ENCODE measurements around the gene SMAD3.
A peak's percentile ranks its signal among the peaks of the same experiment; 100 is the strongest.

SMAD3 gene

DNA sequence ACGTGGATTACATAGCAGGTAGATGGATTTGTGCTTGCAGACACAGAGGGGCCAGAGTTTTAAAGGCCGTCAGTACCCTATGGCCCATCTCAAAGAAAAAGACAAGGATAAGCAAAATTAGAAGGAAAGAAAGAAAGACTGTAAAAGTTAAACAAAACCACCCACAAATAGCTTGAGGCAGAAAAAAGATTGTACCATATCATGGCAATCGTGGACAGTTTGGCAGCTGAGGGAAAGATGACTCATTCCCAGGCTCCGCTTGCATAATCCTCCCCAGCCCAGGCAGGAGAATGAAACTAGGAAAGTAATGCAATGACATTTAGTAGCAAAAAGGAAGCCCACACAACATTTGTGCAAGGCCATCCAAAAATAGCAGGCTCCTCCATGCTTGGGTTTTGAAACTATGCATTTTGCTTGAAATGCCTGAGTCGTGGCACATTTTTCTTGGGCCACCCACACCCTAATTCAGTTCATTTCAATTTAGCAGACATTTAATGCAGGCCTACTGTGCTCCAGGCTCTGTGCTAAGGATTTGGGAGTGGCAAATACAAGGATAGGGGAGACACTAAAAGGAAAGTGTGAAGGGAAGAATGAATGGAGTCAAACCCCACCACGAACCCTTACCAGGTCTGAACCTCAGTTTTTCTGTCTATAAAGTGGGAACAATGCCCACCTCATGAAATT is 40.9 kb upstream of the SMAD3 start (continued):
- TF ChIP-seq, protein P1, sequence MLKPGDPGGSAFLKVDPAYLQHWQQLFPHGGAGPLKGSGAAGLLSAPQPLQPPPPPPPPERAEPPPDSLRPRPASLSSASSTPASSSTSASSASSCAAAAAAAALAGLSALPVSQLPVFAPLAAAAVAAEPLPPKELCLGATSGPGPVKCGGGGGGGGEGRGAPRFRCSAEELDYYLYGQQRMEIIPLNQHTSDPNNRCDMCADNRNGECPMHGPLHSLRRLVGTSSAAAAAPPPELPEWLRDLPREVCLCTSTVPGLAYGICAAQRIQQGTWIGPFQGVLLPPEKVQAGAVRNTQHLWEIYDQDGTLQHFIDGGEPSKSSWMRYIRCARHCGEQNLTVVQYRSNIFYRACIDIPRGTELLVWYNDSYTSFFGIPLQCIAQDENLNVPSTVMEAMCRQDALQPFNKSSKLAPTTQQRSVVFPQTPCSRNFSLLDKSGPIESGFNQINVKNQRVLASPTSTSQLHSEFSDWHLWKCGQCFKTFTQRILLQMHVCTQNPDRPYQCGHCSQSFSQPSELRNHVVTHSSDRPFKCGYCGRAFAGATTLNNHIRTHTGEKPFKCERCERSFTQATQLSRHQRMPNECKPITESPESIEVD (tag by site-specific recombination; IDR thresholded peaks at IDR 0.05): peak; percentile 81
- TF ChIP-seq, protein P2, sequence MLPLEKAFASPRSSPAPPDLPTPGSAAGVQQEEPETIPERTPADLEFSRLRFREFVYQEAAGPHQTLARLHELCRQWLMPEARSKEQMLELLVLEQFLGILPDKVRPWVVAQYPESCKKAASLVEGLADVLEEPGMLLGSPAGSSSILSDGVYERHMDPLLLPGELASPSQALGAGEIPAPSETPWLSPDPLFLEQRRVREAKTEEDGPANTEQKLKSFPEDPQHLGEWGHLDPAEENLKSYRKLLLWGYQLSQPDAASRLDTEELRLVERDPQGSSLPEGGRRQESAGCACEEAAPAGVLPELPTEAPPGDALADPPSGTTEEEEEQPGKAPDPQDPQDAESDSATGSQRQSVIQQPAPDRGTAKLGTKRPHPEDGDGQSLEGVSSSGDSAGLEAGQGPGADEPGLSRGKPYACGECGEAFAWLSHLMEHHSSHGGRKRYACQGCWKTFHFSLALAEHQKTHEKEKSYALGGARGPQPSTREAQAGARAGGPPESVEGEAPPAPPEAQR (tag by site-specific recombination; IDR thresholded peaks at IDR 0.05): no peak
- peak; percentile 58 for TF ChIP-seq EGR2 (tag by site-specific recombination; IDR thresholded peaks at IDR 0.05; ENCODE audit: low read depth)
- TF ChIP-seq, protein P3, sequence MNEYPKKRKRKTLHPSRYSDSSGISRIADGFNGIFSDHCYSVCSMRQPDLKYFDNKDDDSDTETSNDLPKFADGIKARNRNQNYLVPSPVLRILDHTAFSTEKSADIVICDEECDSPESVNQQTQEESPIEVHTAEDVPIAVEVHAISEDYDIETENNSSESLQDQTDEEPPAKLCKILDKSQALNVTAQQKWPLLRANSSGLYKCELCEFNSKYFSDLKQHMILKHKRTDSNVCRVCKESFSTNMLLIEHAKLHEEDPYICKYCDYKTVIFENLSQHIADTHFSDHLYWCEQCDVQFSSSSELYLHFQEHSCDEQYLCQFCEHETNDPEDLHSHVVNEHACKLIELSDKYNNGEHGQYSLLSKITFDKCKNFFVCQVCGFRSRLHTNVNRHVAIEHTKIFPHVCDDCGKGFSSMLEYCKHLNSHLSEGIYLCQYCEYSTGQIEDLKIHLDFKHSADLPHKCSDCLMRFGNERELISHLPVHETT (tag by site-specific recombination; IDR thresholded peaks at IDR 0.05): peak; percentile 78; the same call in 1 of the 2 replicates
- peak; percentile 89; the same call in 1 of the 2 replicates for TF ChIP-seq ZNF660 (tag by site-specific recombination; IDR thresholded peaks at IDR 0.05)
- TF ChIP-seq ZNF629 (tag by site-specific recombination; IDR thresholded peaks at IDR 0.05): peak; percentile 86
- no peak for TF ChIP-seq ZNF132 (tag by site-specific recombination; IDR thresholded peaks at IDR 0.05; ENCODE audit: borderline replicate concordance)
- TF ChIP-seq ZNF558 (tag by site-specific recombination; IDR thresholded peaks at IDR 0.05): peak; percentile 78
- TF ChIP-seq ZFHX2 (tag by site-specific recombination; conservative IDR thresholded peaks at IDR 0.05): peak; percentile 75
- TF ChIP-seq, protein P4, sequence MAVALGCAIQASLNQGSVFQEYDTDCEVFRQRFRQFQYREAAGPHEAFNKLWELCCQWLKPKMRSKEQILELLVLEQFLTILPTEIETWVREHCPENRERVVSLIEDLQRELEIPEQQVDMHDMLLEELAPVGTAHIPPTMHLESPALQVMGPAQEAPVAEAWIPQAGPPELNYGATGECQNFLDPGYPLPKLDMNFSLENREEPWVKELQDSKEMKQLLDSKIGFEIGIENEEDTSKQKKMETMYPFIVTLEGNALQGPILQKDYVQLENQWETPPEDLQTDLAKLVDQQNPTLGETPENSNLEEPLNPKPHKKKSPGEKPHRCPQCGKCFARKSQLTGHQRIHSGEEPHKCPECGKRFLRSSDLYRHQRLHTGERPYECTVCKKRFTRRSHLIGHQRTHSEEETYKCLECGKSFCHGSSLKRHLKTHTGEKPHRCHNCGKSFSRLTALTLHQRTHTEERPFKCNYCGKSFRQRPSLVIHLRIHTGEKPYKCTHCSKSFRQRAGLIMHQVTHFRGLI (tag by site-specific recombination; IDR thresholded peaks at IDR 0.05): peak; percentile 87
- TF ChIP-seq ZNF202 (tag by site-specific recombination; IDR thresholded peaks at IDR 0.05; ENCODE audit: borderline replicate concordance): no peak
- TF ChIP-seq YY1 (tag by site-specific recombination; IDR thresholded peaks at IDR 0.05): no peak
- peak; percentile 81; the same call in 1 of the 2 replicates for TF ChIP-seq BCL11A (tag by site-specific recombination; IDR thresholded peaks at IDR 0.05; ENCODE audit: low read depth)
- peak; percentile 66; the same call in 1 of the 2 replicates for TF ChIP-seq ZNF324 (tag by site-specific recombination; IDR thresholded peaks at IDR 0.05)
- TF ChIP-seq OSR2 (tag by site-specific recombination; IDR thresholded peaks at IDR 0.05): peak; percentile 84
- no peak for TF ChIP-seq ZBTB1 (tag by site-specific recombination; IDR thresholded peaks at IDR 0.05)
- TF ChIP-seq ZEB2 (tag by site-specific recombination; IDR thresholded peaks at IDR 0.05): peak; percentile 91
- TF ChIP-seq, protein P5, sequence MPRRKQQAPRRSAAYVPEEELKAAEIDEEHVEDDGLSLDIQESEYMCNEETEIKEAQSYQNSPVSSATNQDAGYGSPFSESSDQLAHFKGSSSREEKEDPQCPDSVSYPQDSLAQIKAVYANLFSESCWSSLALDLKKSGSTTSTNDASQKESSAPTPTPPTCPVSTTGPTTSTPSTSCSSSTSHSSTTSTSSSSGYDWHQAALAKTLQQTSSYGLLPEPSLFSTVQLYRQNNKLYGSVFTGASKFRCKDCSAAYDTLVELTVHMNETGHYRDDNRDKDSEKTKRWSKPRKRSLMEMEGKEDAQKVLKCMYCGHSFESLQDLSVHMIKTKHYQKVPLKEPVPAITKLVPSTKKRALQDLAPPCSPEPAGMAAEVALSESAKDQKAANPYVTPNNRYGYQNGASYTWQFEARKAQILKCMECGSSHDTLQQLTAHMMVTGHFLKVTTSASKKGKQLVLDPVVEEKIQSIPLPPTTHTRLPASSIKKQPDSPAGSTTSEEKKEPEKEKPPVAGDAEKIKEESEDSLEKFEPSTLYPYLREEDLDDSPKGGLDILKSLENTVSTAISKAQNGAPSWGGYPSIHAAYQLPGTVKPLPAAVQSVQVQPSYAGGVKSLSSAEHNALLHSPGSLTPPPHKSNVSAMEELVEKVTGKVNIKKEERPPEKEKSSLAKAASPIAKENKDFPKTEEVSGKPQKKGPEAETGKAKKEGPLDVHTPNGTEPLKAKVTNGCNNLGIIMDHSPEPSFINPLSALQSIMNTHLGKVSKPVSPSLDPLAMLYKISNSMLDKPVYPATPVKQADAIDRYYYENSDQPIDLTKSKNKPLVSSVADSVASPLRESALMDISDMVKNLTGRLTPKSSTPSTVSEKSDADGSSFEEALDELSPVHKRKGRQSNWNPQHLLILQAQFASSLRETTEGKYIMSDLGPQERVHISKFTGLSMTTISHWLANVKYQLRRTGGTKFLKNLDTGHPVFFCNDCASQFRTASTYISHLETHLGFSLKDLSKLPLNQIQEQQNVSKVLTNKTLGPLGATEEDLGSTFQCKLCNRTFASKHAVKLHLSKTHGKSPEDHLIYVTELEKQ (tag by site-specific recombination; IDR thresholded peaks at IDR 0.05; ENCODE audit: borderline replicate concordance): peak; percentile 74; the same call in 1 of the 2 replicates
- 0 out of 2 replicates have a peak, but pooled peaks have one; percentile 16 for TF ChIP-seq SP3 (tag by site-specific recombination; IDR thresholded peaks at IDR 0.05)
- TF ChIP-seq ZXDB (tag by site-specific recombination; IDR thresholded peaks at IDR 0.05): peak; percentile 80
- TF ChIP-seq, protein P6, sequence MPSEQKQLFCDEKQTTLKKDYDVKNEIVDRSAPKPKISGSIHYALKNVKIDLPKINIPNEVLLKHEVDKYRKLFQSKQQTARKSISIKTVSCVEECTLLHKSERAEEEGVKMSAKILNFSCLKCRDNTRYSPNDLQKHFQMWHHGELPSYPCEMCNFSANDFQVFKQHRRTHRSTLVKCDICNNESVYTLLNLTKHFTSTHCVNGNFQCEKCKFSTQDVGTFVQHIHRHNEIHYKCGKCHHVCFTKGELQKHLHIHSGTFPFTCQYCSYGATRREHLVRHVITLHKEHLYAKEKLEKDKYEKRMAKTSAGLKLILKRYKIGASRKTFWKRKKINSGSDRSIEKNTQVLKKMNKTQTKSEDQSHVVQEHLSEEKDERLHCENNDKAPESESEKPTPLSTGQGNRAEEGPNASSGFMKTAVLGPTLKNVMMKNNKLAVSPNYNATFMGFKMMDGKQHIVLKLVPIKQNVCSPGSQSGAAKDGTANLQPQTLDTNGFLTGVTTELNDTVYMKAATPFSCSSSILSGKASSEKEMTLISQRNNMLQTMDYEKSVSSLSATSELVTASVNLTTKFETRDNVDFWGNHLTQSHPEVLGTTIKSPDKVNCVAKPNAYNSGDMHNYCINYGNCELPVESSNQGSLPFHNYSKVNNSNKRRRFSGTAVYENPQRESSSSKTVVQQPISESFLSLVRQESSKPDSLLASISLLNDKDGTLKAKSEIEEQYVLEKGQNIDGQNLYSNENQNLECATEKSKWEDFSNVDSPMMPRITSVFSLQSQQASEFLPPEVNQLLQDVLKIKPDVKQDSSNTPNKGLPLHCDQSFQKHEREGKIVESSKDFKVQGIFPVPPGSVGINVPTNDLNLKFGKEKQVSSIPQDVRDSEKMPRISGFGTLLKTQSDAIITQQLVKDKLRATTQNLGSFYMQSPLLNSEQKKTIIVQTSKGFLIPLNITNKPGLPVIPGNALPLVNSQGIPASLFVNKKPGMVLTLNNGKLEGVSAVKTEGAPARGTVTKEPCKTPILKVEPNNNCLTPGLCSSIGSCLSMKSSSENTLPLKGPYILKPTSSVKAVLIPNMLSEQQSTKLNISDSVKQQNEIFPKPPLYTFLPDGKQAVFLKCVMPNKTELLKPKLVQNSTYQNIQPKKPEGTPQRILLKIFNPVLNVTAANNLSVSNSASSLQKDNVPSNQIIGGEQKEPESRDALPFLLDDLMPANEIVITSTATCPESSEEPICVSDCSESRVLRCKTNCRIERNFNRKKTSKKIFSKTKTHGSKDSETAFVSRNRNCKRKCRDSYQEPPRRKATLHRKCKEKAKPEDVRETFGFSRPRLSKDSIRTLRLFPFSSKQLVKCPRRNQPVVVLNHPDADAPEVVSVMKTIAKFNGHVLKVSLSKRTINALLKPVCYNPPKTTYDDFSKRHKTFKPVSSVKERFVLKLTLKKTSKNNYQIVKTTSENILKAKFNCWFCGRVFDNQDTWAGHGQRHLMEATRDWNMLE (tag by site-specific recombination; conservative IDR thresholded peaks at IDR 0.05; ENCODE audit: low read depth): peak; percentile 52; the same call in 1 of the 2 replicates
